ENCODE data around the gene MTCL3.

MTCL3 gene

DNA sequence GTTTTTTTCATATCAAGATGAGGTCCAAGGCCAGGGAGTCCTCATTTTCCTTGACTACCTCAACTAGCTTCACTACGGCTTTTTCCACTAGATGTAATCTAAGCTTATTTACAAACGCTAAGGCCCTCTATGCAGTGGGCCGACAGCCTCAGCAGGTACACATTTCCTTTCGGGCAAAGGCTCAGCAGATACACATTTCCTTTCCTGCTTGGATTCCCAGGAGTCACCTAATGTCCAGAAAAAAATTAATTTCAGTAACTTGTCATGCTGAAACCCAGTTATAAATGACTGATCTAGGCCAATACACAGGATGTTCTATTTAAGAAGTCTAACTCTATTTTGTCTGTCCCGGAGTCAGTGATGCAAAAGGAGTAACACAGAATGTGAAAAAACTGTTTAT is 52.7 kb downstream of the MTCL3 start:
- TF ChIP-seq HNF4G (IDR thresholded peaks at IDR 0.05) (no peak), FOXA2 (IDR thresholded peaks at IDR 0.05) (no peak), RAD21 (IDR thresholded peaks at IDR 0.05) (no peak), SP1 (IDR thresholded peaks at IDR 0.05) (no peak), JUND (IDR thresholded peaks at IDR 0.05) (no peak), TAF1 (conservative IDR thresholded peaks at IDR 0.05) (no peak), HNF4A (conservative IDR thresholded peaks at IDR 0.05) (no peak), ATF3 (IDR thresholded peaks at IDR 0.05) (no peak), YY1 (IDR thresholded peaks at IDR 0.05) (no peak), REST (IDR thresholded peaks at IDR 0.05) (no peak), EGR1 (IDR thresholded peaks at IDR 0.05; ENCODE audit: low read depth in 2 of 2) (no peak), NR2F2 (IDR thresholded peaks at IDR 0.05) (no peak), MAX (IDR thresholded peaks at IDR 0.05) (no peak), RXRA (IDR thresholded peaks at IDR 0.05) (no peak), FOXA1 (IDR thresholded peaks at IDR 0.05) (no peak)
- TF ChIP-seq, protein P1, sequence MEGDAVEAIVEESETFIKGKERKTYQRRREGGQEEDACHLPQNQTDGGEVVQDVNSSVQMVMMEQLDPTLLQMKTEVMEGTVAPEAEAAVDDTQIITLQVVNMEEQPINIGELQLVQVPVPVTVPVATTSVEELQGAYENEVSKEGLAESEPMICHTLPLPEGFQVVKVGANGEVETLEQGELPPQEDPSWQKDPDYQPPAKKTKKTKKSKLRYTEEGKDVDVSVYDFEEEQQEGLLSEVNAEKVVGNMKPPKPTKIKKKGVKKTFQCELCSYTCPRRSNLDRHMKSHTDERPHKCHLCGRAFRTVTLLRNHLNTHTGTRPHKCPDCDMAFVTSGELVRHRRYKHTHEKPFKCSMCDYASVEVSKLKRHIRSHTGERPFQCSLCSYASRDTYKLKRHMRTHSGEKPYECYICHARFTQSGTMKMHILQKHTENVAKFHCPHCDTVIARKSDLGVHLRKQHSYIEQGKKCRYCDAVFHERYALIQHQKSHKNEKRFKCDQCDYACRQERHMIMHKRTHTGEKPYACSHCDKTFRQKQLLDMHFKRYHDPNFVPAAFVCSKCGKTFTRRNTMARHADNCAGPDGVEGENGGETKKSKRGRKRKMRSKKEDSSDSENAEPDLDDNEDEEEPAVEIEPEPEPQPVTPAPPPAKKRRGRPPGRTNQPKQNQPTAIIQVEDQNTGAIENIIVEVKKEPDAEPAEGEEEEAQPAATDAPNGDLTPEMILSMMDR (IDR thresholded peaks at IDR 0.05; ENCODE audit: low read depth, low read length, missing input control): no peak
- TF ChIP-seq, protein P2, sequence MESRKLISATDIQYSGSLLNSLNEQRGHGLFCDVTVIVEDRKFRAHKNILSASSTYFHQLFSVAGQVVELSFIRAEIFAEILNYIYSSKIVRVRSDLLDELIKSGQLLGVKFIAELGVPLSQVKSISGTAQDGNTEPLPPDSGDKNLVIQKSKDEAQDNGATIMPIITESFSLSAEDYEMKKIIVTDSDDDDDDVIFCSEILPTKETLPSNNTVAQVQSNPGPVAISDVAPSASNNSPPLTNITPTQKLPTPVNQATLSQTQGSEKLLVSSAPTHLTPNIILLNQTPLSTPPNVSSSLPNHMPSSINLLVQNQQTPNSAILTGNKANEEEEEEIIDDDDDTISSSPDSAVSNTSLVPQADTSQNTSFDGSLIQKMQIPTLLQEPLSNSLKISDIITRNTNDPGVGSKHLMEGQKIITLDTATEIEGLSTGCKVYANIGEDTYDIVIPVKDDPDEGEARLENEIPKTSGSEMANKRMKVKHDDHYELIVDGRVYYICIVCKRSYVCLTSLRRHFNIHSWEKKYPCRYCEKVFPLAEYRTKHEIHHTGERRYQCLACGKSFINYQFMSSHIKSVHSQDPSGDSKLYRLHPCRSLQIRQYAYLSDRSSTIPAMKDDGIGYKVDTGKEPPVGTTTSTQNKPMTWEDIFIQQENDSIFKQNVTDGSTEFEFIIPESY (IDR thresholded peaks at IDR 0.05): no peak
- no peaks in the 10 kb centered on the region for H3K36me3 ChIP-seq (ENCODE audit: control insufficient read depth in 4 of 4, insufficient read depth in 3 of 4, low read depth in 1 of 4, low read length in 3 of 4)
- H3K4me3 ChIP-seq (ENCODE audit: low read depth in 1 of 3, low read length in 3 of 3): no peak overlapping the region
- no peak overlapping the region for H3K9ac ChIP-seq (ENCODE audit: low read depth in 1 of 2, low read length in 2 of 2)
- peaks cover 0 to 5% (median 0%) of the 10 kb centered on the region in 4 donors for H3K4me1 ChIP-seq (ENCODE audit: control insufficient read depth in 4 of 4, insufficient read depth in 4 of 4, low read length in 3 of 4)
- no peak for DNase-seq (ENCODE audit: low spot score)
- no peaks in the 10 kb centered on the region for H3K9me3 ChIP-seq (ENCODE audit: control insufficient read depth in 4 of 4, low read length in 3 of 4)
- no peak overlapping the region for H3K27ac ChIP-seq (ENCODE audit: low read depth in 1 of 2, low read length in 2 of 2)
- WGBS: 91% methylated on average over 5 of the region's 5 CpGs
- no peaks in the 10 kb centered on the region for H3K27me3 ChIP-seq (ENCODE audit: control insufficient read depth in 4 of 4, insufficient read depth in 4 of 4, low read length in 3 of 4)
